ENCODE results near the gene PTPRN2. TPM values are rescaled to one million over a fixed set of nuclear protein-coding genes. Genes with fewer than 3 reads are reported as not detected.

PTPRN2 gene
- total RNA-seq, 2 donors from 2014 or later = 26.1 to 55.5 TPM

- no peaks in the 10 kb centered on the region for H3K27me3 ChIP-seq (replicated peaks; ENCODE audit: insufficient read depth)
- DNase-seq (ENCODE audit: low spot score) = no peak
- no peak overlapping the region for H3K4me3 ChIP-seq
- TF ChIP-seq POLR2A (IDR thresholded peaks at IDR 0.05) (no peak), CTCF (IDR thresholded peaks at IDR 0.05) (no peak), POLR2AphosphoS5 (IDR thresholded peaks at IDR 0.05) (no peak)
- no peaks in the 10 kb centered on the region for H3K4me1 ChIP-seq (replicated peaks)
- intact Hi-C loops (cut with DNase I) = no loop called here
- WGBS = 85% methylated on average over 8 of the region's 8 CpGs
- H3K27ac ChIP-seq = no peak overlapping the region
- no peaks in the 10 kb centered on the region for H3K9me3 ChIP-seq
- no peaks in the 10 kb centered on the region for H3K36me3 ChIP-seq
These were observed 402.0 kb downstream of the PTPRN2 start for GRCh38 chr7:158185653-158186052.

- intact Hi-C loops (cut with DNase I) = no loop called here
- H3K4me3 ChIP-seq = no peak overlapping the region
- H3K27me3 ChIP-seq (replicated peaks; ENCODE audit: insufficient read depth) = no peaks in the 10 kb centered on the region
- no peak for TF ChIP-seq POLR2AphosphoS5 (IDR thresholded peaks at IDR 0.05)
- TF ChIP-seq CTCF (IDR thresholded peaks at IDR 0.05) = no peak
- no peak for TF ChIP-seq POLR2A (IDR thresholded peaks at IDR 0.05)
- no peaks in the 10 kb centered on the region for H3K9me3 ChIP-seq
- WGBS = 85% methylated on average over 3 of the region's 3 CpGs
- no peaks in the 10 kb centered on the region for H3K4me1 ChIP-seq (replicated peaks)
- DNase-seq (ENCODE audit: low spot score) = no peak
- H3K27ac ChIP-seq = no peak overlapping the region
- no peaks in the 10 kb centered on the region for H3K36me3 ChIP-seq
These were observed 404.2 kb downstream of the PTPRN2 start for GRCh38 chr7:158183431-158183830.

GRCh38 chr7:158176561-158177173 lies 411.0 kb downstream of the PTPRN2 start:
- 76% methylated on average over 7 of the region's 7 CpGs for WGBS
- H3K4me1 ChIP-seq (replicated peaks) = no peaks in the 10 kb centered on the region
- H3K27ac ChIP-seq = no peak overlapping the region
- intact Hi-C loops (cut with DNase I) = no loop called here
- DNase-seq (ENCODE audit: low spot score) = no peak
- no peak overlapping the region for H3K4me3 ChIP-seq
- no peaks in the 10 kb centered on the region for H3K9me3 ChIP-seq
- H3K27me3 ChIP-seq (replicated peaks; ENCODE audit: insufficient read depth) = no peaks in the 10 kb centered on the region
- TF ChIP-seq POLR2A (IDR thresholded peaks at IDR 0.05) (no peak), CTCF (IDR thresholded peaks at IDR 0.05) (no peak), POLR2AphosphoS5 (IDR thresholded peaks at IDR 0.05) (no peak)
- no peaks in the 10 kb centered on the region for H3K36me3 ChIP-seq

- H3K36me3 ChIP-seq = no peaks in the 10 kb centered on the region
- intact Hi-C loops (cut with DNase I) = no loop called here
- no peaks in the 10 kb centered on the region for H3K9me3 ChIP-seq
- H3K27me3 ChIP-seq (replicated peaks; ENCODE audit: insufficient read depth) = no peaks in the 10 kb centered on the region
- no peak overlapping the region for H3K4me3 ChIP-seq
- H3K27ac ChIP-seq = no peak overlapping the region
- no peaks in the 10 kb centered on the region for H3K4me1 ChIP-seq (replicated peaks)
- WGBS = 87% methylated on average over 15 of the region's 15 CpGs
- DNase-seq (ENCODE audit: low spot score) = no peak
- no peak for TF ChIP-seq POLR2A (IDR thresholded peaks at IDR 0.05)
- no peak for TF ChIP-seq POLR2AphosphoS5 (IDR thresholded peaks at IDR 0.05)
- TF ChIP-seq CTCF (IDR thresholded peaks at IDR 0.05) = no peak
These were observed 411.8 kb downstream of the PTPRN2 start for GRCh38 chr7:158175779-158176178.

DNA sequence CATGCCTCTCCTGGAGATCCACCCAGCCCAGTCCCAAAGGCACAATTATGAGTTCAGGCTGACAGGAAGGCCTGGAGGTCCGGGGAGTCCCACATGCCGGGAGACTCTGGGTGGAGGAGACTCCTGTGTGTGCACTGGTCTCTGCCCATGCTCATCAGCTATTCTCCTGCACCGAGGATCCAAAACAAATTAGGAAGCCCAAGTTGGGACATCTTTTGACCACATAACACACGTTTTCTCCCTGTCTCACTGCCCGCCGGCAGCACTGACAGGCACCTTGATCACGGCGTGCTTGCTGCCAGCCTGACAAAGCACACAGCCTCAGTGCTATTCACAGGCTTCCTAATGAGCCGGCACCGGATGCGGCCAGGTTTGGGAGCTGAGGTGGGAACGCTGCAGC lies 412.7 kb downstream of the PTPRN2 start:
- H3K27ac ChIP-seq = no peak overlapping the region
- H3K27me3 ChIP-seq (replicated peaks; ENCODE audit: insufficient read depth) = no peaks in the 10 kb centered on the region
- H3K36me3 ChIP-seq = no peaks in the 10 kb centered on the region
- 87% methylated on average over 11 of the region's 12 CpGs for WGBS
- no peak for DNase-seq (ENCODE audit: low spot score)
- intact Hi-C loops (cut with DNase I) = no loop called here
- no peaks in the 10 kb centered on the region for H3K9me3 ChIP-seq
- H3K4me3 ChIP-seq = no peak overlapping the region
- no peaks in the 10 kb centered on the region for H3K4me1 ChIP-seq (replicated peaks)
- no peak for TF ChIP-seq POLR2A (IDR thresholded peaks at IDR 0.05)
- TF ChIP-seq POLR2AphosphoS5 (IDR thresholded peaks at IDR 0.05) = no peak
- no peak for TF ChIP-seq CTCF (IDR thresholded peaks at IDR 0.05)
